Measurements from ENCODE around the gene UMOD.

DNA sequence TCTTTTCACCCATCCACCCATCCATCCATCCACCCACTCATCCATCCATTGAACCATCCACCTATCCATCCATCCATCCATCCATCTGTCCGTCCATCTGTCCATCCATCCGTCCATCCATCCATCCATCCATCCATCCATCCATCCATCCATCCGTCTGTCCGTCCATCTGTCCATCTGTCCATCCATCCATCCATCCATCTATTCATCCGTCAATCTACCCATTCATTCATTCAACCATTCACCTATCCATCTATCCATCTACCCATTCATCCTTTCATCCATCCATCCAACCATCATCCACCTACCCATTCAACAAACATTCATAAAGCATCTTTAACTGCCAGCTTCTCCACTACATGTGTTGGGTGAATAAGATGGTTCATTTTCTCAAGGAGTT is 54.1 kb downstream of the UMOD start:
- TF ChIP-seq GATA2 (IDR thresholded peaks at IDR 0.05; ENCODE audit: low read depth, low read length) = no peak
- TF ChIP-seq GATA3 (IDR thresholded peaks at IDR 0.05; ENCODE audit: low read depth, low read length) = no peak

Data from SH-SY5Y (cell line).